NB4 (cell line): ENCODE measurements around the gene TMEM82.

Source experiments
- DNase-seq: peaks from one replicate; pipeline ENCODE4 v3.0.0; 2010; ENCODE audit warnings: low read depth
- H3K4me3 ChIP-seq: one replicate; pipeline ENCODE4 v1.5.1; 2011; ENCODE audit warnings: mild to moderate bottlenecking, low read depth, low read length, moderate library complexity
- MYC ChIP-seq: IDR thresholded peaks from 2 replicates; pipeline ENCODE4 v1.6.1; 2011; ENCODE audit warnings: low read depth, low read length
- POLR2A ChIP-seq: IDR thresholded peaks from 2 replicates; pipeline ENCODE4 v1.6.1; 2011; ENCODE audit warnings: mild to moderate bottlenecking; ENCODE audit not compliant: insufficient read length; ENCODE audit errors: extremely low read depth
- TF ChIP-seq, protein P1 (sequence below): IDR thresholded peaks from one replicate; pipeline ENCODE4 v1.5.1; 2012; ENCODE audit warnings: low read depth, low read length
- TF ChIP-seq, protein P2 (sequence below): IDR thresholded peaks from 2 replicates; pipeline ENCODE4 v1.6.1; 2011; ENCODE audit warnings: low read depth, low read length

The TMEM82 gene

DNA sequence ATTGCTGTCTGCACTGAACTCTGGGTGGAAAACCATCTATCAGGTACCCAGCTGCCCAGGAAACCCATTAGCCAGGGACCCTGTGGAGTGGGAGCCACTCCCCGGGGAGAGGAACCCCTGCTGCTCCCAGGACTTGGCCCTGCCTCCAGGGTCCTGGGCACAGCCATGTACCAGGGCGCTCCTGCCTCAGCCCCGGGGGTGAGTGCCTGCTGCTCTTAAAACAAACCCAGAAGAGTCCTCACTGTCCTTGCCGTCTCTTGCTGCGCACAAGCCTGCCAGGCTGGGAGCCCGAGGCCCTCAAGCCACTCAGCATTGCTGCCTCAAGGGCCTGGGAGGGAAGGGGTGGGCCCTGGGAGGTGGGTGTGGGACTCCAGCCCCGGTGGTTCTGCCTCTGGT, 9.6 kb upstream of the TMEM82 start:
- TF ChIP-seq, protein P1, sequence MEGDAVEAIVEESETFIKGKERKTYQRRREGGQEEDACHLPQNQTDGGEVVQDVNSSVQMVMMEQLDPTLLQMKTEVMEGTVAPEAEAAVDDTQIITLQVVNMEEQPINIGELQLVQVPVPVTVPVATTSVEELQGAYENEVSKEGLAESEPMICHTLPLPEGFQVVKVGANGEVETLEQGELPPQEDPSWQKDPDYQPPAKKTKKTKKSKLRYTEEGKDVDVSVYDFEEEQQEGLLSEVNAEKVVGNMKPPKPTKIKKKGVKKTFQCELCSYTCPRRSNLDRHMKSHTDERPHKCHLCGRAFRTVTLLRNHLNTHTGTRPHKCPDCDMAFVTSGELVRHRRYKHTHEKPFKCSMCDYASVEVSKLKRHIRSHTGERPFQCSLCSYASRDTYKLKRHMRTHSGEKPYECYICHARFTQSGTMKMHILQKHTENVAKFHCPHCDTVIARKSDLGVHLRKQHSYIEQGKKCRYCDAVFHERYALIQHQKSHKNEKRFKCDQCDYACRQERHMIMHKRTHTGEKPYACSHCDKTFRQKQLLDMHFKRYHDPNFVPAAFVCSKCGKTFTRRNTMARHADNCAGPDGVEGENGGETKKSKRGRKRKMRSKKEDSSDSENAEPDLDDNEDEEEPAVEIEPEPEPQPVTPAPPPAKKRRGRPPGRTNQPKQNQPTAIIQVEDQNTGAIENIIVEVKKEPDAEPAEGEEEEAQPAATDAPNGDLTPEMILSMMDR, result no peak
- TF ChIP-seq POLR2A (no peak), MYC (no peak)
- TF ChIP-seq, protein P2, sequence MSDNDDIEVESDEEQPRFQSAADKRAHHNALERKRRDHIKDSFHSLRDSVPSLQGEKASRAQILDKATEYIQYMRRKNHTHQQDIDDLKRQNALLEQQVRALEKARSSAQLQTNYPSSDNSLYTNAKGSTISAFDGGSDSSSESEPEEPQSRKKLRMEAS, result no peak
- H3K4me3 ChIP-seq, result no peak overlapping the region
- no peak for DNase-seq

DNA sequence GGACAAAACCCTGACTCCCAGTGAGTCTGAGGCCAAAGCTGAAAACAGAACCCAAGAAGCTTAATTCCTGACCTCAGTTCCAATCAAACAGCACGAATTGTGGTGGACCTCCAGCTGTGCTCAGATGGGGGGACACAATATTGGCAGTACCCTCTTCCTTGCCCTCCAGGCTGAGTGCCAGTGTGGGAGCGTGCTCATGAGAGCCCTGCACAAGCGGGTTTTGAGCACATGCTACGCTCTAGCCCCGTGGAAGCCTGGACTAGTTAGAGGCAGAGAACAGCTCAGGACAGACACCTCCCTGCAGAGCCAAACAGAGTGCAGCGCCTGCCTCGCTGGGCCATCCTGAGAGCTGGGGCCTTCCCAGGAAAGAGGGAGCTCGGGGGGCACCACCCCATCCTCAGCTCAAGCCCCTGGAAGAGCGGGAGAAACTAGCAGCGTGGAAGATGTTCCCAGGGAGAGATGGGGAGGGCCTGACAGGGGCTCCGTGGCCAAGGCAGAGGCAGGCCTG, 9.0 kb upstream of the TMEM82 start:
- H3K4me3 ChIP-seq, result no peak overlapping the region
- TF ChIP-seq, protein P2, result no peak
- TF ChIP-seq MYC (no peak), POLR2A (no peak)
- TF ChIP-seq, protein P1, result no peak
- no peak for DNase-seq

DNA sequence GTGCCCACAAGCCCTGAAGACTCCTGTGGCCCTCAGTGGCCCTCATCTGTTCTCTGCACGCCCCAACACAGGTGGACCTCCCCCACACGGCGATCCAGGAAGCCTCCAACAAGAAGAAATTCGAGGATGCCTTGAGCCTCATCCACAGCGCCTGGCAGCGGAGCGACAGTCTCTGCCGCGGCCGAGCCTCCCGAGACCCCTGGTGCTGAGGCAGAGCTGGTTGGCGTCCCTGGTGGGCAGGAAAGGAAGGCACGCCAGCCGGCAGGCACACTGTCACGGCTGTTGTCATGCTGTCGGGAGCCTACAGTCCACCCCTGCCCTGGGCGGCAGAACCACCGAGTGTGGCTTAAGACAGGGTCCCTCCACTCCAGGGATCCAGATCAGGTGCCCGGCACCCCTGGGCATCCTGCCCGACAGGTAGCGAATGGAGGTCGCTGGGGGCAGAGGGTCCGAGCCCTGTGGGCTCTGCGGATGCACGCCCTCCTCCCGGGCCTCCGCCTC, 8.5 kb upstream of the TMEM82 start:
- TF ChIP-seq MYC, result no peak
- TF ChIP-seq, protein P2, result no peak
- H3K4me3 ChIP-seq, result no peak overlapping the region
- DNase-seq, result no peak

DNA sequence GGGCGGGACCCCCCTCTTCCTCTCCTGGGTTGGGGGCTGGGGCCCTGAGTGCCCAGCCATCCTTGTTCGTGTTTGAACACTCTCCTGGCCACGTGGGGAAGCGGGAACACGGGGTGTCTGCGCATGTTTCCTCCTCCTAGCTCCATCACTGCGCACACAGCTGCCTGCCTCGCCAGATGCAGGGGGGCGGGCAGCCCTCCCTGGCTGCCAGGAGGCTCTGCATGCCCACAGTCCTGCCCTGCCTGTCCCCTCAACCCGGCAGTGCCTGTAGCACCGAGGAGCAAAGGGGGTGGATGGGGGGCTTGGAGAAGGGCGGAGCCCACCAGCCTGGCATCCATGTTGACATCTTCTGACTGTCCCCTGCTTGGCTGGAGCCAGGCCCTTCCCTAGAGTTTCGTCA, 8.0 kb upstream of the TMEM82 start:
- H3K4me3 ChIP-seq, result no peak overlapping the region
- TF ChIP-seq, protein P2, result no peak
- no peak for TF ChIP-seq MYC
- TF ChIP-seq, protein P1, result no peak
- no peak for TF ChIP-seq POLR2A
- DNase-seq, result no peak

DNA sequence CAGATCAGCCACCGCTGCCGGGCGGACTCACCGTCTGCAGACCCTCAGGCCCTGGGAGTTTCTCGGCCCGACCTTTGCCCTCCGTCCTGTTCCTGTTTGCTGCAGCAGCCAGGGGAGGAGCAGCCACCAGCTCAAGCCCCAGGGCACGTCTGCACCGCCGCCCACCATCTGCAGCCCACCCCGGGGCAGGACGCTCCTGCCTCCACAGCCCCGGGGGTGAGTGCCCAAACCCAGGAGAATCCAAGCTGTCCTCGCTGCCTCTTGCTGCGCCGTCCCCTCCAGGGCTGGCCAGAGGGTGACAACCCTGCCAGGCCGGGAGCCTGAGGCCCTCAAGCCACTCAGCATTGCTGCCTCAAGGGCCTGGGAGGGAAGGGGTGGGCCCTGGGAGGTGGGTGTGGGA, 7.4 kb upstream of the TMEM82 start:
- no peak for DNase-seq
- TF ChIP-seq, protein P2, result no peak
- TF ChIP-seq POLR2A (no peak), MYC (no peak)
- TF ChIP-seq, protein P1, result no peak
- H3K4me3 ChIP-seq, result no peak overlapping the region

DNA sequence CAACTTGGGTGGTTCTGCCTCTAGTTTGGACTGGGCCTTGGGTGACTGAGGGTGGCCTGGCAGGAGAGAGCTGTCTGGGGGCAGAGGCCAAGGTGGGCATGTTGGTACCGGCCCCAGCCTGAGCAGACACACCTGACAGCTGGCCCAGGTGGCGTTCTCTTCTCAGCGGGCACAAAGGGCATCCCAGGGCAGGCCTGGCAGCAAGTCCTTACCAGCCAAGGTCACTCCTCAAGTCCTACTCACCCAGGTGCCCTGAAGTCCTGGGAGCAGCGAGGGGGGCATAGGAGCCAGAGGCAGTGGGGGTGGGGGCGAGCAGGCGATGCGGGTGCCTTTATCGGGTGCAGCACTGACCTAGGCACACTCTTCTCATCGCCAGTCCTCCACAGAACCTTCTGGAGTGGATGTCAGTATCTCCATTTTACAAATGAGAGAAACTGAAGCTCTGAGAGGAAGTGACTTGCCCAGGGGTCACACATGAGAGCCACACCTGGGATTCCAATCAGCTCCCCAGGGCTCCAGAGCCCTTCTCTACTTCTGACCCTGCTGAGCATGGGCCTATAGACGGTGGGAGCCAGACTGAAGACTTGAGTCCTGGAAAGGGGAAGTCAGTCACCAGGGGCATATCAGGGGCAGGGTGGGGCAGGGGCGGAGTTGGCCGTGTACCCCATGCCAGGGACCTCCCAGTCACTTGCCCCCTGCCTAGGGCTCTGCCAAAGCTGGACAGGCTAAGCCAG, 6.8 kb upstream of the TMEM82 start:
- H3K4me3 ChIP-seq, result no peak overlapping the region
- TF ChIP-seq, protein P1, result no peak
- TF ChIP-seq POLR2A (no peak), MYC (no peak)
- TF ChIP-seq, protein P2, result no peak
- peak; percentile 32 for DNase-seq
